ENCODE results near the gene KLHL40.

The KLHL40 gene, protein sequence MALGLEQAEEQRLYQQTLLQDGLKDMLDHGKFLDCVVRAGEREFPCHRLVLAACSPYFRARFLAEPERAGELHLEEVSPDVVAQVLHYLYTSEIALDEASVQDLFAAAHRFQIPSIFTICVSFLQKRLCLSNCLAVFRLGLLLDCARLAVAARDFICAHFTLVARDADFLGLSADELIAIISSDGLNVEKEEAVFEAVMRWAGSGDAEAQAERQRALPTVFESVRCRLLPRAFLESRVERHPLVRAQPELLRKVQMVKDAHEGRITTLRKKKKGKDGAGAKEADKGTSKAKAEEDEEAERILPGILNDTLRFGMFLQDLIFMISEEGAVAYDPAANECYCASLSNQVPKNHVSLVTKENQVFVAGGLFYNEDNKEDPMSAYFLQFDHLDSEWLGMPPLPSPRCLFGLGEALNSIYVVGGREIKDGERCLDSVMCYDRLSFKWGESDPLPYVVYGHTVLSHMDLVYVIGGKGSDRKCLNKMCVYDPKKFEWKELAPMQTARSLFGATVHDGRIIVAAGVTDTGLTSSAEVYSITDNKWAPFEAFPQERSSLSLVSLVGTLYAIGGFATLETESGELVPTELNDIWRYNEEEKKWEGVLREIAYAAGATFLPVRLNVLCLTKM

DNA sequence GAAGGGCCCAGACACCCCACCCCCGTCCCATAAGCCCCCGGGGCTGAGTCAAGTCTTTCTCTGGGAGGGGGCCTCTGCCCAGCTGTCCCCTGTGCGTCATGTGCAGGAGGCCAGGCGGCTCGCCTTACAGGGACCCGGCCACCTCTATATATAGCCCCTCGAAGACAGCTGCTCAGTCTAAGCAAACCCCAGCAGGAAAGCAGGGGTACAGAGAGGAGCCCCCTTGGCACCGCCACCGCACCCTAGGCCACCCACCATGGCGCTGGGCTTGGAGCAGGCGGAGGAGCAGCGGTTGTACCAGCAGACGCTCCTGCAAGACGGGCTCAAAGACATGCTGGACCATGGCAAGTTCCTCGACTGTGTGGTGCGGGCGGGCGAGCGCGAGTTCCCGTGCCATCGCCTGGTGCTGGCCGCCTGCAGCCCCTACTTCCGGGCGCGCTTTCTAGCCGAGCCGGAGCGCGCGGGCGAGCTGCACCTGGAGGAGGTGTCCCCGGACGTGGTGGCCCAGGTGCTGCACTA lies at the start of gene KLHL40:
KLHL40 (plus strand) TSS at position 175 of the 519 bp plus-strand sequence; CDS start at position 257, 82 bp downstream.
- DNase-seq (ENCODE audit: low read depth in 2 of 2) = no peak

DNA sequence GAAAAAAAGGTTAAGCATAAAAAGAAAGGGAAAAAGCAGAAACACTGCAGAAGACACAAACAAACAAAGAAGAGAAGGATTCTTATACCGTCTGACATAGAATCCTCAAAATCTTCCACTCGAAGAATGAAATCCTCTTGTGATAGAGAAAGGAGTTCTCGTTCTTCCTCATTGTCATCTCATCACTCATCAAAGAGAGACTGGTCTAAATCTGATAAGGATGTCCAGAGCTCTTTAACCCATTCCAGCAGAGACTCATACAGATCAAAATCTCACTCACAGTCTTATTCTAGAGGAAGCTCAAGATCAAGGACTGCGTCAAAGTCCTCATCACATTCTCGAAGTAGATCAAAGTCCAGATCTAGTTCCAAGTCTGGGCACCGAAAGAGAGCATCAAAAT lies 48.3 kb upstream of the KLHL40 start:
- no peak for DNase-seq (ENCODE audit: low read depth in 2 of 2)

DNA sequence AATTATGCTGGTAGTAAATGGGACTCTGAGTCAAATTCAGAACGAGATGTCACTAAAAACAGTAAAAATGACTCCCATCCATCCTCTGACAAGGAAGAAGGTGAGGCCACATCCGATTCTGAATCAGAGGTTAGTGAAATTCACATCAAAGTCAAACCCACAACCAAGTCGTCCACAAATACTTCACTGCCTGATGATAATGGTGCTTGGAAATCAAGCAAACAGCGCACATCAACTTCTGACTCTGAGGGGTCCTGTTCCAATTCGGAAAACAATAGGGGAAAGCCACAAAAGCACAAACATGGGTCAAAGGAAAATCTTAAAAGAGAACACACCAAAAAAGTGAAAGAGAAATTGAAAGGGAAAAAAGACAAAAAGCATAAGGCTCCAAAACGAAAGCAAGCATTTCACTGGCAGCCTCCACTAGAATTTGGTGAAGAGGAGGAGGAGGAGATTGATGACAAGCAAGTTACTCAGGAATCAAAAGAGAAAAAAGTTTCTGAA lies 46.9 kb upstream of the KLHL40 start:
- peak in 1 of 2 donors; percentile 24 for DNase-seq (ENCODE audit: low read depth in 2 of 2)

DNA sequence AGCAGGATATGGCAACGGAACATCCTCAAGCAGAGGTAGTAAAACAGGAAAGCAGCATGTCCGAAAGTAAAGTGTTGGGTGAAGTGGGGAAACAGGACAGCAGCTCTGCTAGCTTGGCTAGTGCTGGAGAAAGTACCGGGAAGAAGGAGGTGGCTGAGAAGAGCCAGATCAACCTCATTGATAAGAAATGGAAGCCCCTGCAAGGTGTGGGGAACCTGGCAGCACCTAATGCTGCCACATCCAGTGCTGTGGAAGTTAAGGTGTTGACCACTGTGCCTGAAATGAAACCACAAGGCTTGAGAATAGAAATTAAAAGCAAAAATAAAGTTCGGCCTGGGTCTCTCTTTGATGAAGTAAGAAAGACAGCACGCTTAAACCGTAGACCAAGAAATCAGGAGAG lies 46.1 kb upstream of the KLHL40 start:
- DNase-seq (ENCODE audit: low read depth in 2 of 2) = no peak

DNA sequence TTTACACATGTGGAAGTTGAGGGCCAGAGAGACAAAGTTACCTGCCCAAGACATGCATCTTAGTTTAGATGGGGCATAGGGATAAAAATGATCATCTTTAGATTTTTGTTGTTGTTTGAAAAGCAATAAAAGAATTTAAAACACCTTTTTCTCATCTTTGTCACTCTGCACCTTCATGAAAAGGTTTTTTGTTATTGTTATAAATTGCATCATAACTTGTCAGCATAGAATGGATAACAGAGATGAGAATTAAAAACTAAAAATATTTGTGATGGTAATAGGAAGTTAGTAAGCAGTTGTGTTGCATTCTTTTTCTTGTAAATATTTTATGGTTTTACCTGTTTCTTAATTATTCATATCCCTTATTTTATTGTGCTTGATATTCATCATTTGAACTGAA lies 45.2 kb upstream of the KLHL40 start:
- DNase-seq (ENCODE audit: low read depth in 2 of 2) = no peak

DNA sequence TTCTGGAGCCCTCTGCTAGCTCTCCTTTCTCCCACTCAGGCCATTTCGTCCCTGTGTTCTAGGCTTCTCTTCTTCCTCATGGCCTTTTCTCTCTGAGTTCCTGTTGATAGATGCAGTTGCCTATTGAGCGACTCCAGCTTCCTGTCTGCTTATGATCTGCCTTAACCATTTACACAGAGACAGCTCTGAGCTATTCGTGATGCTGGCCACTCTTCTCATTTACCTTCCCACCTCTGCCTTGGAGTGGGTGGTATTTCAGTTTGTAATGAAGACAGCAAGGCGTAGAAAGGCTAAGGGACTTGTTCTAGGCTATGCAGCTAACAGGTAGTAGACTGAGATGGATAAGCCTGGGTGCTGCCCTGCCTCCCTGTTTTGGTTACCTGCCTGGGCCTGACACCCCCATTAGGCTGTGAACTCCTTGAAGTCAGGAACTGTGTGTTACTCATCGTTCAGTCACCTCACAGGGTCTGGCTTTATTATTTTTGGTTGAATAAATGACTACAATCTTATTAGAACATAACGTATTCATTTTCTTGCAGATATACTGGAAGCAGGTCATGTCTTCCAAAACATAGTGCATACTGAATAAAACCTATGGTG lies 44.5 kb upstream of the KLHL40 start:
- no peak for DNase-seq (ENCODE audit: low read depth in 2 of 2)

DNA sequence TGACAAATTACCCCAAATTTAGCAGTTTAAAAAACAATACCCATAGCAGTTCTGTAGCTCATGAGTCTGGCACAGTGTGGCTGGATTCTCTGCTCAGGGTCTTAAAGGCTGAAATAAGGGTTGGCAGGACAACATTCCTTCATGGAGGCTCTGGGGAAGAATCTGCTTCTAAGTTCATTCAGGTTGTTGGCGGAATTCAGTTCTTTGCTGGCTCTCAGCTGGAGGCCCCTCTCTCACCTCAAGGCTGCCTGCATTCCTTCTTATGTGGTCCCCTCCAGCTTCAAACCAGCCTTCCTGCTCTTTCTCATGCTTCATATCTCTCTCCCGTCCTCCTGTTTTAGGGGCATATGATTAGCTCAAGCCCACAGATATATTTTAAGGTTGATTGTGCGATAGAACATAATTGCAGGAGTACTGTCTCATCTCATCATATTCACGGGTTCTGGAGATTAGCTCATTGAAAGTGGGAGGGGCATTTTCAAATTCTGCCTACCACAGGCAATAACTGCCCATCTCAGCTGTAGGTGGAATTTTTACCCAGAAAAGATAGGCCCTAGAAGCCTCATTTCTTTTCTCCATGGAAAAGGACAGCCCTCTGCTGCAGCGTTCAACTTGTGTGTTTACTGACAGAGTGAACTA lies 37.4 kb upstream of the KLHL40 start:
- DNase-seq (ENCODE audit: low read depth in 2 of 2) = no peak

DNA sequence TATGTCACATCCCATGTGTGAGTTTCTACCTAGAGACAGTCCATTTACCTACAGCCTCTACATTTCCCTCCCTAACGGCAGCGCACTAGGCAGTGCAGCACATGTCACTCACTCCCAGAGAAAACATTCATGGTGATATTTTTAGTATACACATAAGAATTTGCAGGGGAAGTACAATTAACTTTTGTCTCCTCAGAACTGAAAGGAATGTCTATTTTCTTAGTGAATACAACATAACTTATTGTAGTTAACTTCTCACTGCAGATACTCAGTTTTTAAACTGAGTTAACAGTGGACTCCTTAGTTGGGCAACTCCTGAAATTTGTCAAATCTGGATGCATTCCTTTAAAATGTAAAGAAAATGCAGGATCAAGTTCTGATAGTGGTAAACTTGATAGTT lies 36.3 kb upstream of the KLHL40 start:
- DNase-seq (ENCODE audit: low read depth in 2 of 2) = no peak

DNA sequence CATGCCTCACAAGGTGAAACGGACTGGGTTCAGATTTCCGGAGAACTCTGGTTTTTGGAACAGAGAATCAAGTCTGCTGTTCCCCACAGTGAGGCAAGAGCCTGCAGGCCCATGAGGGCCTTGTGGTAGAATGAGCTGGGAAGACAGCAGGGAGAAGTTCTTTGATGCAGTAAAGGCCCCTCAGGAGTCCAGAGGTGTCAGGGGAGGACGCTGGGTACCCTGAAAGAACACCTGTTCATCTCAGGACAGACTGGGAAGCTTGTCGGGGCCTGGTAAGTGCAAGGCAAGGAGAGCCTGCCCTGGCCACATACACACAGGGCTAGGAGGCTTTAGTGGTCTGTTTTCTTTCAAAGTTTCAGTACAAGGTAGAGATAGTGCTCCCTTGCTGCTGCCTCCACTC lies 35.6 kb upstream of the KLHL40 start:
- no peak for DNase-seq (ENCODE audit: low read depth in 2 of 2)

DNA sequence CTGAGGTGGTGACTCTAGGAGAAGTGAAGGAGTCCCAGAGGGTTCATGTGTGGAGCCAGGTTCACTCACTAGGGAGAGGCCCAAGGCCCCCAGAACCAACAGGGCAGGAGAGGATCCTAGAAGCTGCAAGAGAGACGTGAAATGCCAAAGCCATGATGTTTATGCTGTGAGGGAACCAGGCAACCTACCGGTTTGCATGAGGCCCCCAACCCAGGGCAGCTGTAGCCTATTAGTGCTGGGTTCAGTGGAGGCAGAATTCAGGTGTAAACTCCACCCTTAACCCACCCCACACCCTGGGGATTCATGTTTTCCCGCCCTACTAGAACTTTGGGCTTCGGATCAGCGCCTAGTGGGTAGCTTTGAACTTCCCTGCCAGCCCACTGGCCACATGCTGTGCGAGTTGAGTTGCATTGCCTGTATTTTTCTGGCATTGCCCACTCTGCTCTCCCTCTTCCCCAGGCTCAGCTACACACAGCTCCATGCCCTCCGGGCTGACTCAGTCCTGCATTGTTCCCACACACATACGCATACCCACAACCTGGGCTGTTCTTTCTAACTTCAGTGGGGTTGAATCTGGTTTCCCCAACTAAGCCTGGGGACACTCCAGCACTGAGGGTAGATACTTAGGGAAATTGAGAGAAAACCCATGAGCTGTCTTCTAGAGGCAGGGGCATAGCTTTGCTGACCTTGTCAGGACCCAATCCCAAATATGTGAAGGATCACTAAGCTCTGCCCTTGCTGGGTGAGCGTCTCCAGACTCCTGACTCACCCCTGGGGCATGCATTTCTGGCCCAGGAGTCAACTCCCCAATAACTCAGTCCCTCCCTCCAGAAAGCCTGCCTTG lies 33.9 kb upstream of the KLHL40 start:
- no peak for DNase-seq (ENCODE audit: low read depth in 2 of 2)

DNA sequence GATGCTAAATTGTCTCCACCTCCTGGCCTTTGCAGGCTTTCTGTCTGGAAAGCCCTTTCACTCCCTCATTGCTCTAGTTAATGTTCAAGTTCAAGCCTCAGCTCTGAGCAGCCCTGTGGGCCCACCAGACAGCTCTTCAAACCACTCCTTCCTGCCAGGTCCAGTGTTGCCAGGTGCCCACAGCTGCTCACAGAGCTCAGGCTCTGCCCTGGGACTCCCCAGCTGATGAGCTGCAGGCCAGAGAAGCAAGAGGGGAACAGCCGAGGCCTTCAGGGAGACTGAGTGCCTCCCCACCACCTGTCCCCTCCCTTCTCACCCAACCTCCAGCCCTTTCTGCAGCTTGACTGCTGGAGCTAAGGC lies 33.1 kb upstream of the KLHL40 start:
- no peak for DNase-seq (ENCODE audit: low read depth in 2 of 2)

DNA sequence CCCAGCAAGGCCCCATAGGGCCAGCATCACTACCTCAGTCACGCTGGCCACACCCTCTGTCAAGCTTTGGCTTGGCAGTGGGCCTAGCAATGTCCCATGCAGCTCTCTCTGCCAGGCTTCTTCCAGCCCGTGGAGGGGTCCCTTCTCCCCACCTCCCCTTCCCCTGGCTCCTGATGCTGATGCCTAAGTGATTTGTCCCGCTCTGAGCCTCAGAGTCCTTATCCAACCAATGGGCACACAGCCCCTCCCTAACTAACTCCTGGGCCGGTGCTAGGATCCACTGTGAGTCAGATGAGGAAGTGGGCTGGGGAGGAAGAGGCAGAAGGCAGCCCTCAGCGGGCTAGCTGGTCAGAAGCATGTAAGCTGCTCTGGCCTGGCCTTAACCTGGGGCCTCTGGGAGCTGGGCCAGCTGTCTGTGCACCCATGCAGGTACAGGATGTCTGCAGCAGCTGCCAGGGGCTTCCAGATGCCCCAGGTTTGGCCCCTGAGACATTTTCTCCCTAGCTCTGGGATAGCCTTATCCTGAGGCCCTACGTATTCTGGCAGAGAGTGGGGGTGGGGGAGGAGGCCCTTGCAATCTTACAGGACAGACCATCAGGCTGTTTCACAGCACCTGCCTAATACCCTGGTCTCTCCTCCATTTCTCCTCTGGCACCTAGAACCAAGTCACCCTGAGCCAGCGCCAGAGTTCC lies 32.6 kb upstream of the KLHL40 start:
- no peak for DNase-seq (ENCODE audit: low read depth in 2 of 2)

DNA sequence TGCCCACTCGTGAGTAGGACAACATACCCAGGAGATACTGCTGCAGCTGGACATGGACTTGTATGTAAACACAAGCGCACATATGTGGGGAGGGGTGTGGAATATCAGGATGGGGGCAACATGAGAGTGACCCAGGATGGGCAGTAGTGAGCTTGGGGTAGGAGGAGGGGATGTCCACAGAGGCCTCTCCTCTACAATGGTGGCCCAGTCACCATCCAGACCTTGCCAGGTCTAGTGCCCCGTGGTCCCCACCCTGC lies 32.1 kb upstream of the KLHL40 start:
- no peak for DNase-seq (ENCODE audit: low read depth in 2 of 2)

DNA sequence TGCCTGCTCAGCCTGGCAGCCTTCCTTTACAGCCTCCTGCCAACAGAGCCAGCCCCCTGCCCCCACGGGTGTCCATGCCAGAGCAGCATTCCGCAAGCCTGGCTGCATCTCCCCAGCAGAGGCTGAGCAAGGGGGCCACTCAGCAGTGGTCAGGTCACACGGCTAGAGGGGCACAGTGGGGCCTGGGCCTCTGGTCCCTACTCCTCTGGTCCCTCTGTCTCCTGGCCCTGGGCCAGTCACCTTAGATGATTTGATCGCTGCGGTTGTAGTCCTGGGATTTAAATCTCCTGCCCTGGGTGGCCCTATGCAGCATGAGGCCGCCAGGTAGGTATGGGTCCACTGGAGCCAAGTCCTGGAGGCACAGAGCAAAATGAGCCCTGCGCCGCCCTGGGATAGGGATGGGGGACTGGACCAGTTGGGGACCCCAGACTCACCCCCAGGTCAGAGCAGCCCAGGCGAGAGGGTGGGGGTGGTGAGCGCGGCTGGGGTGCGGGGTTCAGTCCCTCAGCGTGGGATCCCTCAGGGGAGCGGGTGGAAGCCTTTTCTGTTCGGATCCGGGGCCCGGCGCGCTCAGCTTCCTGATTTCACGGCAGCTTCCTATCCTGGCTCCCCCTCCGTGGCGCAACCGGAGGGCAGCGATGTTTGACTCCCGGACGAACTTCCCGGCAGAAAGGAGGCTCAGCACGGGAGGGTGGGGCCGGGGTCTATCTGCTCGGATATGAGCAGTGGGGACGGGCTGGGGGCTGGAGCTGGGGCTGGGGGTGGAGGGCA lies 31.6 kb upstream of the KLHL40 start, which contains the start of gene ZBTB47:
ZBTB47 (plus strand) TSS at position 138 of the 771 bp plus-strand sequence. CDS start 4,659 bp downstream, outside the sequence.
- DNase-seq (ENCODE audit: low read depth in 2 of 2) = no peak

DNA sequence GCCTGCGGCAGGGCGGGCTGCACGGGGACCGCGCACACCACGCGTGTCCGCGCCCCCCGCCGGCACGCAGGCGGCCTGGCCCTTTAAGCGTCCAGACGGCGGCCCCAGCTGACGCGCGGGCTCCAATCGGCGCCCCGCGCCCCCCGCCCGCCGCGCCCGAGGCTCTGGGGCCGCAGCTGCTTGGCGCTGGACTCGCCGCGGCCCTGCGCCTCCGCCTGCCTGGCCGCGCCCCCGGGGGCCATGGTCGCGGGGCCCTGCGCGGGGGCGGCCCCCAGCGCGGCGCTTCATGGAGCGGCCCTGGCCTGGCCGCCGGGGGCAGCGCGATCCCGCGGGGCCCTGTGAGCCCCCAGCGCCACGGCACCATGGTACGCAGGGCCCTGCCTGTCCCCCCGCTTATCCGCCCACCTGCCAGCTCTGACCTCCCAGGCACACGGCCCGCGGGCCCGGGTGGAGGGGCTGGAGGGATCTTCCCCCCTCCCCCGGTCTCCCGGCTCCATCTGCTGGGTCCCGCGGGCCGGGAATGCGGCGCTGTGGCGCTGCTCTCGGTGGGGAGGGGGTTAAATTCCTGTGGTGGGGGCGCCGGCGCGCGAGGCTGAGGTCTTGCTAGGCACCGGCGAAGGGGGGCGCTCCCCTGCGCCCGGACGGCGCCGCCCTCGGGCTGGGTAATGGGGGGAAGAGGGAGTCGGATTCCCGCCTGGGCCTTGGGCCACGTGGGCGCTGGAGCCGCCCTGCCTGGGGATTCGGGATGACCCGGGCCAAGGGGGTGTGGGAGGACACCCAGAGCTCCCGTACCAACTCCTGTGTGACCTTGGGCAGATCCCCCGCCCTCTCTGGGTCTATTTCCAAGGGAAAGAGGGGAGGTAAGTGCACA lies 30.8 kb upstream of the KLHL40 start:
- no peak for DNase-seq (ENCODE audit: low read depth in 2 of 2)

DNA sequence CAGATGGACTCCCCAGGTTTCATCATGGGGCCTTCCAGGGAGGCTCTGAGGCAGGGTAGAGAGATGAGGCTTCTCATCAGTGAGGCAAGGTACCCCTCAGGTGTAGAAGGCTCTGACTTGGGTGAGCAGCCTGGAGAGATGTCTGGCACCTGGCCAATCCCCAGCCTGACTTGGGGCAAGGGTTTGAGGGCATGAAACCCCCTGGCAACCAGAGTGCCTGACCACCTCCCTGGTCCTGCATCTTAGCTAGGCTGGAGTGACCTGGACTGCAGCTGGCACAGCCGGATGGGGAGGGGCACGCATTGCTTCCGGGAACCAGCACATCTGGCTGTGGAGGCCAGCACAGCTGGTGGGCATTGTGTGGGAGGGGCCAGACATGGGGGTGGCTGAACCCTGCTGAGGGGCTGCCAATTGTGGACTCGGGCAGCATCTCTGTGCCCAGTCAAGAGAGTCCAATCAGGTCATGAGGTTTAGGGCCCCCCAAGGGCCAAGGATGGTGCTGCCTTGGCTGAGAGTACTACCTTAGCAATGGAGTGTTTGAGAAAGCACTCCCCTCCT lies 29.9 kb upstream of the KLHL40 start:
- DNase-seq (ENCODE audit: low read depth in 2 of 2) = no peak

DNA sequence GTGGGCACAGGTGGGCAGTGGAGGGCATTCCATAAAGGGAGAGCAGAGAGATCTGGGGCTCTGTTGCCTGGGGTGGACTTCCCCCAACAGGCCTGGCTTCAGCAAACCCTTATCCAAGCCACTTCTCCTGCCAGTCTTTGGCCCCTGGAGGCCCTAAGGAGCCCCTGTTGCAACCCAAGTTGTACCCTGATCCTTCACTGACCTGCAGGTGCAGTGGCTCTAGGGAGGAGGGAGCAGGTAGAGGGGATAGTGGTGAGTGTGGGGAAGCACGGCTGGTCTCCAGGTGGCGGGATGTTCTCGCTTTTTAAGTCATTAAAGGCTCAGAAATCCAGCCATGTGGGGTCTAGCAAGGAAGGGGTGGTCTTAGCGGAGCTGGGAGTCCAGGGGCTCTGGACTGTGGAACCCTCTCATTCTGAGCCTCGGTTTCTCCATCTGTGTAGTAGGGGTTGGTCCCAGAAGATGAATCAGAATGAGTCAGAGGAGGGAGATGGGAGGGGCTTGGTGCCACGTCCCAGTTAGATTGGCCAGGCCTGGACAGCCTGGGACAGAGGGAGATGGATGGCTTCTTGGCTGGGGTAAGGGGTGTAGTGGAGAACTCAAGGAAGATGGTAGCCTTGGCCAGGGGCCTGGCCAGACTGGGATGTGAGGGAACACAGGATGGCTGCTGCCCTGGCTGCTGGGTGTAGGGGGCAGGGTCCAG lies 29.2 kb upstream of the KLHL40 start:
- no peak for DNase-seq (ENCODE audit: low read depth in 2 of 2)

Measured in stimulated activated CD4-positive, alpha-beta T cell treated with anti-CD3 and anti-CD28 coated beads, Interleukin-1b, Interleukin-23, amount 100 ng/mL, for 4 hours (primary cell).